Activated CD8-positive, alpha-beta memory T cell treated with anti-CD3 and anti-CD28 coated beads, Interleukin-2, amount 50 U/mL, for 4 hours (primary cell): ENCODE data around the gene SOCS6.
A peak's percentile ranks its signal among the peaks of the same experiment; 100 is the strongest.
"Not testable (repeated sequence)": the region's sequence is repeated elsewhere in the genome, so short reads cannot be mapped to it uniquely, and the experiment has no call there.

Source experiments
- DNase-seq: peaks from one replicate; pipeline ENCODE4 v3.0.0-alpha.2; 2020

Gene SOCS6, protein sequence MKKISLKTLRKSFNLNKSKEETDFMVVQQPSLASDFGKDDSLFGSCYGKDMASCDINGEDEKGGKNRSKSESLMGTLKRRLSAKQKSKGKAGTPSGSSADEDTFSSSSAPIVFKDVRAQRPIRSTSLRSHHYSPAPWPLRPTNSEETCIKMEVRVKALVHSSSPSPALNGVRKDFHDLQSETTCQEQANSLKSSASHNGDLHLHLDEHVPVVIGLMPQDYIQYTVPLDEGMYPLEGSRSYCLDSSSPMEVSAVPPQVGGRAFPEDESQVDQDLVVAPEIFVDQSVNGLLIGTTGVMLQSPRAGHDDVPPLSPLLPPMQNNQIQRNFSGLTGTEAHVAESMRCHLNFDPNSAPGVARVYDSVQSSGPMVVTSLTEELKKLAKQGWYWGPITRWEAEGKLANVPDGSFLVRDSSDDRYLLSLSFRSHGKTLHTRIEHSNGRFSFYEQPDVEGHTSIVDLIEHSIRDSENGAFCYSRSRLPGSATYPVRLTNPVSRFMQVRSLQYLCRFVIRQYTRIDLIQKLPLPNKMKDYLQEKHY

DNA sequence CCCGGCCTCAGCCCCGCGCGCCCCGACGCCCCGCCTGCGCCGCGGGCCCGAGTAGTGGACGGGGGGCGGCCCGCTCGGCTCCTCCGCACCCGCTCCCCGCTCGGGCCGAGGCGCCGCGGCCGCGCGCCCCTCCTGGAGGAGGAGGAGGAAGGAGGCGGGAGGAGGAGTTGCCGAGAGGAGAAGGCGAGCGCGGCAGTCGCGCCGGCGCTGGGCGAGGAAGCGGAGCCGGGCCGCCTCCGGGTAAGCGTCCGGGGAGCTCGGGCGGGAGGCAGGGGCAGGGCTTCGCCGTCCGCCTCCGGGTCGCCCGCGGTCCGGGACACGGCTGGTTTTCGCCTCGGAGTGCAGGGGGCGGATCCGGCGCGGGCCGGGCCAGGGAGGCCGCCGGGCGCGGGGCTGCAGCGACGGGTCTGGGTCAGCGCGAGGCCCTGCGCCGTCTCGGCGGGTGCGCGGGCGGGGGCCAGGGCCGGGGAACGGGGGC is at the start of gene SOCS6:
SOCS6 (plus strand) TSS at position 195 of the 478 bp plus-strand sequence. CDS start 35,624 bp downstream, outside the sequence.
- peak; percentile 29 for DNase-seq

DNA sequence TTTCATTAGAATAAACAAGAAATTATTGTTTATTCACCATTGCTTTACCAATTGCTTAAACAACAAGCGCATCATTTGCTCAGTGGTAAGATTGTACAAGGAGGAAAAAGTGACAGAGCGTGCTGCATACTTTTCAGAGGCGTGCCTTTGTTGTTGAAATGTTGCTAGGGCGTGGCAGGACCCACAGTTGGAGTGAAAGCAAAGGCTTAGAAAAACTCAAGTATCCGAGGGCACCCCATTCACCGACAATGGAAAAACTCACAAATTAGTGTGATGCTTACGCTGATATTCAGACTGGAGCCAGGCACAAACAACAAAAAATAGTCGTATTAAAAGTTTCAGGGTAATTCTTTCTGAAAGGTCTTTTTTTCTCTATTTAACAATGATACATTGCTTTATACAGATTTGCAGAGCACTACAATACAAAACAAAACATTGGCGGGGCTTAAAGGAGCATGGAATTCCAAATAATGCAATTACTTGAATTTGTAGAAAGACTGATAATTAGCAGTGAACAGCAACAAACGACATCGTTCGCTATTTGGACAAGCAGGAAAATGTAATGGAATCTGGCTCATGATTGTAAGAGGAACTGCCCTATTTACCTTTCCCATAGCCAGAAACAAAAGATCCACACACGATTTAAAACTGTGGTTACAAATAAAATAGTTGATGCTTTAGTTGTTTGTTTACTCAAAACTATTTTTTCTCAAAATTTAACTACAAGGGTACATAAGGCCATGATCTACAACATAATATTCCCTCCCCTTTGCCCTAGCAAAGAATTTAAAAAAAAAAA is 45.5 kb upstream of the SOCS6 start:
- no peak for DNase-seq

DNA sequence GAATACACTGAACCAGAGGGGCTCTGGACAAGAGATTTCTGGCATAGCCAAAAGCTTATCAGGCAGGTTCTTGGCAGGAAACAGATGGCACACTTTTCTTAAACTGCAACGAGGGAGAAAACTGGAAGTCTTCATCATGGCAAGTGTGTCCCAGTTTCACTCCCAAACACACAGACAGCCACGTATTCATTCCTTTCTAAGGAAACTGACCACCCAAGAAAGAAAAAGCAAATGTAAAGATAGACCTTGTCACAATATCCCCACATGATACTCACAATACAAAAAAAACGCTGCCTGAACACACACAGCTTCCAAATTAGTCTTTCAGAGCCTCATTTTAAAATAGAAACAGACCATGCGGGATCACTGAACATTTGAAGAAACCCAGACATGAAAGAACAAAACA is 42.8 kb upstream of the SOCS6 start:
- no peak for DNase-seq

DNA sequence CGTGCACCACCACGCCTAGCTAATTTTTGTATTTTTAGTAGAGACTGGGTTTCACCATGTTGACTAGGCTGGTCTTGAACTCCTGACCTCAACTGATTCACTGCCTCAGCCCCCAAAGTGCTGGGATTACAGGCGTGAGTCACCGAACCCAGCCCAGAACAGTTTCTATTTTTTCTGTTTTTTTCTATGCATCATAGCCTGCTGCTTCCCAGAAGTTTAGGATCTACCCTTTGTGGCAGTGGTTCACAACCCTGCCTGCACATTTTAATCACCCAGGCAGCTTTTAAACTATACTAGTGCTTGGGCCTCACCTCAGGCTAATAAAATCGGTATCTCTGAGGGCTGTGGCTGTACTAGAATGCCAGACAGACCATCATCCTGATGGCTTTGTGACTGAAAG is 39.7 kb upstream of the SOCS6 start:
- DNase-seq: no peak

DNA sequence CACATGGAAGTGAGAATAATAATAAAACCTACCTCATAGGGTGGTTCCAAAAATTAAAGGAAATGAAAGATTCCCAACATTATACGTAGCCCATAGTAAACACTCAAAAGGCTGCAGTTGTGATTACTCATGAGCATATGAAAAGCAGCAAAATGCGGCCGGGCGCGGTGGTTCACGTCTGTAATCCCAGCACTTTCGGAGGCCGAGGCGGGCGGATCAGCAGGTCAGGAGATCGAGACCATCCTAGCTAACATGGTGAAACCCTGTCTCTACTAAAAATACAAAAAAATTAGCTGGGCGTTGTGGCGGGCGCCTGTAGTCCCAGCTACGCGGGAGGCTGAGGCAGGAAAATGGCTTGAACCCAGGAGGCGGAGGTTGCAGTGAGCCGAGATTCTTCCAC is 39.0 kb upstream of the SOCS6 start:
- DNase-seq: not testable (repeated sequence)

DNA sequence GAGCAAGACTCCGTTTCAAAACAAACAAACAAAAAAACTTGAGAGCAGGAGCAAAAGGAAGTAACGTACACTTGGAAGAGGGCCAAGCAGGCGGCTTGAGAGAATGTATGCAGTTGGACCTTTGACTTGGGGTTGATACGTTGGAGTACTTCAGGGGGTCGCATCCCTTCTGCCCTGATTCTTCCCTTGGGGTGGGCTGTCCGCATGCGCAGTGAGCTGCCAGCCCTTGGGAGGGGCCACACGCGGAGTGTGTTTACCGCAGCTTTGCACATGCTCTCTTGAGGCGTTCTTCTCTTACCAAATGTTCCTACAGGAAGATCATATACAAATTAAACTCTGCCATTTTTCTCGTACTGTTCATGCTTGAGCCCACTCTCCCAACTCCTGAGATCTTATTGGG is 38.1 kb upstream of the SOCS6 start:
- no peak for DNase-seq

DNA sequence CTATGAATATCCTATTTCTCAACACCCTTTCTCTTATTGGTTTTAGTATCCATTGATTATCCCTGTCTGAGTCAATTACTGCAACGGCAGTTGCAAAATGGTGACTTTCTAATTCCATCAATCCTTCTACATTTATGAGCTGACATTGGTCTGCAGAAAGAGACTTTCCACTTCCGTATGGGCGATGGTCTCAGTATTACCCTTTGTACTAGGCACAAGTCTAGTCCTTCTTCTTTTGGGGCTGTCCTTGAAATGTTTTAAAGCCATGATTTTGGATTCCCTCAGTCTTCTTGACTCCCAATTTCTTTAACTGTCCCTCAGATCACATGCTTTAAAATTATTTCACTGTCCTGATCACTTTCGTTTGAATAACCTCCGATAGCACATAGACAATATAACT is 32.7 kb upstream of the SOCS6 start:
- DNase-seq: no peak

DNA sequence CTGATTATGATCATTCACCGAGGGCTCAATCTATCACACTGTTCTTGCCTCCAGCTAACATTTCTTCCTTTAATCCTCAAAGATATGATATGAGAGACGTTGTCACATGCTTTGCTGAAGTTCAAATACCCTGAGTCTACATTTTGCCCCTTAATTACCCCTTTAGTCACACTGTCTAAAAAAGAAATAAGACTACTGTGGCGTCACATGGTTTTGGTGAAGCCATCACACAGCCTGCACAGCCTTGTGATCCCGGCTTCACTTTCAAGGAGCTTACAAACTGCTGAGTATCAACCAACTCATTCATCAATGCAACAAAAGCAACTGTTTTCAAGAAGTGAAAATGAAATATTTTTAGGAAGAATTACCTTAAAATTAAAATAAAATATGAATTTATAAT is 31.9 kb upstream of the SOCS6 start:
- DNase-seq: no peak

DNA sequence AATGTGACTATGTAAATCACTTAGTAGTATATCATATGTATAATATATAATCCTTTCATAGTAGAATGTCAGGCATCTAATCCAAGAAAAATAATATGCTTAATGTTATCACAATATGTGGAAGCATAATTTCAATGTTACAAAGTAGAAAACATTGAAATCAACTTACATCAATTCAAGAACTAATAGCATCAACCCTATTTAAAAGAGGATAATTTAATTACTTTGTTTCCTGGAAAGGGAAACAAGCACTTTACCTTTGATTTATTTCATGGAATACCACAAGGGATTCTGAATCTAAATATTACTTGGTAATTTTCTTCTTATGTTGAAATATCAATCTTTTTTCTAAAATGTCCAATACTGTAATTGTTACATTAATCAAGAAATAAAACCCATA is 30.6 kb upstream of the SOCS6 start:
- DNase-seq: no peak

DNA sequence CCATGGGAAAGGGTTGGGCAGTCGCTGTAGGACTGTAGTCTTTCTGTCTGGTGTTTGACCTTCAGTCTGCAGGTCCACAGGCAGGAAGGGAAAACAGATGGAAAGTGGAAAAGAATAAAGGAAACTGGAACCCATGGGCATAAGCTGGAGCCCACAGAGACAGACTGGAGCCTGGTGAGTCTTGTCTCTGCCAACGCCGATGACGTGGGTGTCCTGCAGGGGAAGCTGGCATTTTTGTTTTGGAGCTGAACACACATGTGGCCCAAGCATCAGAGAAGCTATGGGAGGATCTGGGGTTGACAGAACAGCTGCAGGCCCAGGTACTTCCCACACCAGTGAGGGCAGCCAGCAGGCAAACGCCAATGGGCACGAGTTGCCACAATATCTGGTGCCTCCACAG is 28.2 kb upstream of the SOCS6 start:
- DNase-seq: no peak

DNA sequence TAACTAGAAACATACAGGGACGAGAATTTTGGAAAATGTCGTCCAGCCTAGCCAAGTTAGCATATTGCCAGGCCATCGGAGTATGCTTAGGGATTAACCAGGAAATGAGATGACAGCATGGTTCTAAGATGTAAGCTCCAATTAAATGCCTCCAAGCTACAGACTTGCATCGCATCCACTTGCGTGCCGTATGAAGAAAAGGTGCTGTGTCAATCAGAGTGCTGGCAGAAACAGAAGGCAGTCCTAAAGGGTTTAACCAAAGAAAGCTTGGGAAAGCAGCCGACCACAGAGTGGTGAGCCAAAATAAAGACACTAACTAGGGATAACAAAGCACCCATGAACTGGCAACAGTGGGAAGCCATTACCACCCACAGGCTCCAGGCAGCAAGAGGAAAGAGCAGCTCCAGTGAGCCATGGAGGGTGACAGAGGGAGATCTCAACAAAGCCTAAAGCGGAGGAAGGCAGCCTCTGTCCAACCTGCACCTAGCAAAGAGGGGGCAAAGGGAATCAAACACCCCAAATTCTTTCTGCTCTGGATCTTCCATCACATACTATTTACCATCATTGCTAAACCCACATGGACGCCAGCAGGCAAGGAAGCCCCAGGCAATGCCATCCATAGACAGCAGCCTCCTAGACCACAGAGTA is 27.6 kb upstream of the SOCS6 start:
- DNase-seq: no peak

DNA sequence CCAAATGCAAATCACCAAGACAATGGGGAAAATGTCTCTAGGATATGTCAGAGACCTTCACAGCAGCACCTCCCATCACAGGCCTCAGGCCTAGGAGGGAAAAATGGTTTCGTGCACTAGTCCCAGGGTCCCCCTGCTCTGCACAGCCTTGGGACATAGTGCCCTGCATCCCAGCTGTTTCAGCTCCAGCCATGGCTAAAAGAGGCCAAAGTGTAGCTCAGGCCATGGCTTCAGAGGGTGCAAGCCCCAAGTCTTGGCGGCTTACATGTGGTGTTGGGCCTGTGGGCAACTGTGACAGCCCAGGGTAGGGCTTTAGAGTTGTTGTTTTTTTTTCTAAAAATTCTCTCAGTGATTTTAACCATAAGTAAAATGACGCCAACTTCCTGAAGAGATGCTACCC is 25.5 kb upstream of the SOCS6 start:
- DNase-seq: no peak

DNA sequence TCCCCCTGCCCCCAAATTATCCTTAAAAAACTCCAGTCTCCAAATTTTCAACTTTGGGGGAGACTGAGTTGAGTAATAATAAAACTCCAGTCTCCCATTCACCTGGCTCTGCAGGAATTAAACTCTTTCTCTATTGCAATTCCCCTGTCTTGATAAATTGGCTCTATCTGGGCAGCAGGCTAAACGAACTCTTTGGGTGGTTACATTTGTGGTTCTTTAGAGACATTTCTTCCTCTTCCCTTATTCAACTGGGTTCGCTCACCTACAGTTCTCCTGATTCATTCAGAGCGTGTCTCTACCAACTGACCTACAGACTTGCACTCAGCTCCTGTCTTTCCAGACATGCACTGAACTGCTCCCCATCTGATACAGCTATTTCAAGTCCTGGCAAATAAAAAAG is 17.1 kb upstream of the SOCS6 start:
- no peak for DNase-seq

DNA sequence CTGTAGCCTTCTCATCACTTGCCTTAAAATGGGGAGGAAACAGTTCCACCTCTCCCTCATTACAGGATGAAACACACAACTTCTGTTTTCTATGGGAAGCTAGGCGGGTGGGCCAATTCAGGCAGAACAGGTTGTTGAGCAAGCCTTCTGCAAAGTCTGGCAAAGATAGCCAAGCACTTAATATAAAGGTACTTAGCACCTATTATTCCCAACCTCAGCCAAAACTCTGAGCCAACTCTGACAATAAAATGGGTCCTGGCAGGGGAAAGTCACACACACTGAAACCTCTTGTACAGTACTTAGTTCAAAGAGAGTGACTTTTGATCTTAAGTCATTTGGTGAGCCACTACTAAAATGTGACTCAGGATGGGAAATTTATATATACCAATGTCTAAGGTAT is 15.8 kb upstream of the SOCS6 start:
- DNase-seq: no peak

DNA sequence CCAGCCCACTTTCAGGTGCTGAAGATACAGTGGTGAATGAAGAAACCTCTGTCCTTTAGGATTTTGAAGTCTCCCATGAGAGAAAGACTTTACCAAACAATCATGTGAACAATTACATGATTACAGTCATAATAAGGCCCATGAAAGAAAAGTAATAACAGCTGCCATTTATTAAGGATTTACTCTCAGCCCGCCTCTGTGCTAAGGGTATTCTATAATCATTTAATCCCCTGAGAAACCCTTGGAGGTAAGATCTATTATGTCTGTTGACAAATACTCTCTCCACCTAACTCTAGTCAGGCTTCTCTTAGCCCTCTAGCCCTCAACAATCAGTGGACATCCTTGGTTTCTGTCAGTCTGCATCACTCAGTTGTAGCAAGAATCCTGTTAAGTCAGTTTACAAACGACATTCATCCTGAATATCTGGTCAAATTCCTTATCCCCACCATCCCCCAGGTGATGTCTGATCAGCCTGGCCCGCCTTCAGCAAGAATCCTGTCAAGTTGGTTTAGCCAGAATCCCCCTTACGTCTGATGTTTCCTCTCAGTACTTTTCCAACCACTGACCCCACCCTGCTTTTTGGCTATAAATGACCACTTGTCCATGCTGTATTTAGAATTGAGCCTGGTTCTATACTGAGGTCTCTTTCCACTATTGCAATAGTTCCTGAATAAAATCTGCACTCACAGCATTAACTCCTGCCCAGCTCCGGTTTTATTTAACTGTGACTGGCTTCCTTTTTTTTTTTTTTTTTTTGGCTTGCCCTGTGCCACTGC is 12.2 kb upstream of the SOCS6 start:
- DNase-seq: no peak

DNA sequence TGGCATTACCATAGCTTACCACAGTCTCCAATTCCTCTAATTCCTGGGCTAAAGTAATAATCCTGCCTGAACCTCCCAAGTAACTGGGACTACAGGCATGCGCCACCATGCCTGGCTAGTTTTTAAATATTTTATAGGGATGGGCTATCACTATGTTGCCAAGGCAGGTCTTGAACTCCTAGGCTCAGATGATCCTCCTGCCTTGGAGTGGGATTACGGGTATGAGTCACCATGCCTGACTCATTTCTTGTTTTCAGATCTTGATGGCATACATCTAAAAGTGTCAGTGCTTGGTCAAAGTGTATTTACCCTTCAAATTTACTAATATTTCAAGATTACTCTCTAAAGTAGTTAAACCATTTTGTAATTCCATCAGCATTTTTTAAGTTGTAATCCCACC is 9.4 kb upstream of the SOCS6 start:
- no peak for DNase-seq

DNA sequence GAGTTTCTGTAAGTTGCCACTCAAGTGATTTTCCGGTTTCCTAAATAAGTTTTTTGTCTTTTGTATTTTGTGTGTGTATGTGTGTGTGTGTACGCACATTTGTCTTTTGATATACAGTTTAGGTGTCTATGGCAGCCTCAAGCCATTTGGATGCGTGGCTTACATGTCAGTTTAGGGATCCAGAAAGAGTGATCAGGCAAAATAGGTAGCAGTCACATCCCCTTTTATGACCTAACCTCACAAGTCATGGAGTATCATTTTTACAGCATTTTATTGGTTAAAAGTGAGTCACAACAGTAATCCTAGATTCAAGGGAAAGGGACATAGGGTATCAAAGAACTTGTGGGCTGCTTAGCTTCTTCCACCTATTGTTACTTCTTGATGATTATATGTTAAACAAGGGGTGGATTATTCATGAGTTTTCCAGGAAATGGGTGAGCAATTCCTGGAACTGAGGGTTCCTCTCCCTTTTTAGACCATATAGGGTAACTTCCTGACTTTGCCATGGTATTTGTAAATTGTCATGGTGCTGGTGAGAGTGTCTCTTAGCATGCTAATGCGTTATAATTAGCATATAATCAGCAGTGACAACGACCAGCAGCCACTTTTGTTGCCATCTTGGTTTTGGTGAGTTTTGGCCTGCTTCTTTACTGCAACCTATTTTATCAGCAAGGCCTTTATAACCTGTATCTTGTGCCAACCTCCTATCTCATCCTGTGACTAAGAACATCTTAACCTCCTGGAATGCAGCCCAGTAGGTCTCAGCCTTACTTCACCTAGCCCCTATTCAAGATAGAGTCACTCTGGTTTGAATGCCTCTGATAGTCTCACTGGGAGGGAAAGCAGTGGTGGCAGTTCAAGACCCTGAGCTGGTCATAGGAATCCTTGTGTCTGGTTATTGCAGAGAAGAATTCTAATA is 8.6 kb upstream of the SOCS6 start:
- DNase-seq: no peak

DNA sequence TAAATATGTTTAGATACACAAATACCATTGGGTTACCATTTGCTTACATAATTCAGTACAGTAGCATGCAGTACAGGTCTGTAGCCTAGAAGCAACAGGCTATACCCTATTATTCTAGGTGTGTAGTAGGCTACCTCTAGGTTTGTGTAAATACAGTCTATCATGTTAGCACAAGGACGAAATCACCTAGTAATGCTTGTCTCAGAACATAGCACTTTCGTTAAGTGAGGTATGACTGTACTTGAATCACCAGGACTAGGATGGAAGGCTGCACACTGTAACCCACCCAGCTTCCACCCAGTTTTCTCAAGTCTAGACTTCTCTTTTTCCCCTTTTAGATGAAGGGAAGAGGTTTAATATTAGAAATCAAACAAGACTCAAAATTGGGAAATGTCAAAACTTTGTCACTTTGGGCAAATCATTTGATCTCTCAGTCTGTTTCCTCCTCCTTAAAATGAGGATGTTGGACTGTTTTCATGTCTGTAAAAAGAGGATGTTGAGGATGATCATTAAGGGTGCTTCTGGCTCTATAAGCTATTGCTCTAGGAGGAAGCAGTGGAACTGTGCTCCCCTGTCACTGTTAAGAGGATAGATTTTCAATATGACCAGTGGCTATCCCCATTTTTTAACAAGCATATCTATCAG is 3.7 kb upstream of the SOCS6 start:
- DNase-seq: no peak

DNA sequence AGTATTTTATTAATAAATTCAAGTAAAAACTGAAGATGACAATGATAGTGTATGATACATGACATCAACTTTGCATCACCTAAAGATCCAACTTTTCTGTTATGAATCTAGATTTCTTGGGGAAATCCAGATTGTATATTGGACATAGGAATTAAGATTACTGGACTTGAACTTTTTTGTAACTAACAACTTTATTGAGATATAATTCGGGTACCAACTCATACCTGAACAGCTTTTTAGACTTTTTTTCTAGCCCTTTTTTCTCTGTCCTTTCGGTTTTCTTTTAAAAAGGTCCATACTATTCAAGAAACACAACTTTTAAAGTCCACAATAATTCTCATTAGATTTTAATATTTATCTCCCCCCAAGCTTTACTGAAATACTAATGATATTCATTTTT is 1.1 kb upstream of the SOCS6 start:
- no peak for DNase-seq

DNA sequence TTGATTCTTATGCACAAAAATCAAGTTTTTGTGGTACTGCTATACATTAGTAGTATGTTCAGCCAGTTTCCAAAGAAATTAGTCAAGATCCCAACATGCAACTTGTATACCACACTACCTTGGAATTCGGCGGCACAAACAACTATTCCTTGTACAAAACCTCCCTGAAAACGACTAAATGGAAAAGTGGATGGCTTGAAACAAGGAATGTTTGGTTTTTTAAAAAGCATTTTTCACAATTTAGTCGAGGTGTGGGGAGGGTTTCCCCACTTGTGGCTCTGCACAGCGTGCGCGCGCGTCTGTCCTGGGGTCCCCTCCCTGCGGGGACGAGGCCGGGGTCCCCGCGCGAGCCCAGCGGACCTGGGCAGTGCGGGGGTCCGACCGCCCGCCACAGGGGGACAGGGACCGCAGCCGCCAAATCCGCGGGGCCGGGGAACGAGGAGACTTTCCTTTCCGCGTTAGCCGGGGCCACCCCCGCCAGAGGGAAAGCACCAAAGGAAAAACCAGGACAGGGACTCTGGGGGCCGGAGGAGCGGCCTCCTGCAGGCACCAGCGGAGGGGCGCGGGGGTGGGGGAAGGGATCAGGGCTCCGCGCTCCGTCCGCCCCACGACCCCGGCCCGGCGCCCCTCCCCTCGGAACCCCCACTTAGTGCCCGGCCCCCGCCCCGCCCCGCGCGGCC is 534 bp upstream of the SOCS6 start:
- no peak for DNase-seq
